Measurements from ENCODE around the gene VOPP1. TPM values are rescaled to one million over a fixed set of nuclear protein-coding genes. Genes with fewer than 3 reads are reported as not detected.
"Not testable (repeated sequence)": the region's sequence is repeated elsewhere in the genome, so short reads cannot be mapped to it uniquely, and the experiment has no call there.

Gene VOPP1
- total and polyA plus RNA-seq, 9 donors = 28.0 to 52.1 (median 48.6) TPM

- no peaks in the 10 kb centered on the region for H3K27me3 ChIP-seq
- no peaks in the 10 kb centered on the region for H3K9me3 ChIP-seq
- no peak for DNase-seq
- H3K27ac ChIP-seq = no peak overlapping the region
- 92 to 97% (median 92%) methylated on average over 1 of the region's 1 CpG for WGBS, 3 donors
- H3K4me1 ChIP-seq (ENCODE audit: insufficient read depth) = peaks cover 1% of the 10 kb centered on the region
- no peak overlapping the region for H3K4me3 ChIP-seq
- TF ChIP-seq POLR2A (IDR thresholded peaks at IDR 0.05) = no peak
- TF ChIP-seq CTCF (IDR thresholded peaks at IDR 0.05) = no peak
- TF ChIP-seq EP300 (IDR thresholded peaks at IDR 0.05) = no peak
- H3K36me3 ChIP-seq = no peaks in the 10 kb centered on the region
- intact Hi-C loops (cut with DNase I) = no loop called here
Measured at GRCh38 chr7:55589905-55590304, 17.6 kb upstream of the VOPP1 start.

GRCh38 chr7:55588976-55589604 is 16.8 kb upstream of the VOPP1 start:
- H3K27ac ChIP-seq = no peak overlapping the region
- H3K4me1 ChIP-seq (ENCODE audit: insufficient read depth) = peaks cover 1% of the 10 kb centered on the region
- H3K36me3 ChIP-seq = no peaks in the 10 kb centered on the region
- intact Hi-C loops (cut with DNase I) = no loop called here
- TF ChIP-seq CTCF (IDR thresholded peaks at IDR 0.05) (no peak), POLR2A (IDR thresholded peaks at IDR 0.05) (no peak), EP300 (IDR thresholded peaks at IDR 0.05) (no peak)
- no peak overlapping the region for H3K4me3 ChIP-seq
- DNase-seq = no peak
- no peaks in the 10 kb centered on the region for H3K9me3 ChIP-seq
- 64 to 73% (median 65%) methylated on average over 8 of the region's 8 CpGs for WGBS, 3 donors
- no peaks in the 10 kb centered on the region for H3K27me3 ChIP-seq

- 80 to 85% (median 81%) methylated on average over 4 of the region's 4 CpGs for WGBS, 3 donors
- no peaks in the 10 kb centered on the region for H3K27me3 ChIP-seq
- intact Hi-C loops (cut with DNase I) = no loop called here
- H3K36me3 ChIP-seq = no peaks in the 10 kb centered on the region
- H3K9me3 ChIP-seq = no peaks in the 10 kb centered on the region
- no peak overlapping the region for H3K27ac ChIP-seq
- no peak for TF ChIP-seq POLR2A (IDR thresholded peaks at IDR 0.05)
- TF ChIP-seq CTCF (IDR thresholded peaks at IDR 0.05) = no peak
- TF ChIP-seq EP300 (IDR thresholded peaks at IDR 0.05) = no peak
- peaks cover under 1% of the 10 kb centered on the region for H3K4me1 ChIP-seq (ENCODE audit: insufficient read depth)
- no peak for DNase-seq
- no peak overlapping the region for H3K4me3 ChIP-seq
Measured at GRCh38 chr7:55588379-55588699, 16.0 kb upstream of the VOPP1 start.

- no peak overlapping the region for H3K4me3 ChIP-seq
- no peak for DNase-seq
- 75 to 85% (median 85%) methylated on average over 8 of the region's 8 CpGs for WGBS, 3 donors
- H3K4me1 ChIP-seq (ENCODE audit: insufficient read depth) = no peaks in the 10 kb centered on the region
- TF ChIP-seq EP300 (IDR thresholded peaks at IDR 0.05) (no peak), CTCF (IDR thresholded peaks at IDR 0.05) (no peak), POLR2A (IDR thresholded peaks at IDR 0.05) (no peak)
- H3K9me3 ChIP-seq = peaks cover 0 to 3% of the 10 kb centered on the region in 2 donors
- intact Hi-C loops (cut with DNase I) = no loop called here
- H3K27me3 ChIP-seq = no peaks in the 10 kb centered on the region
- H3K27ac ChIP-seq = no peak overlapping the region
- no peaks in the 10 kb centered on the region for H3K36me3 ChIP-seq
Measured at GRCh38 chr7:55587687-55588378, 15.5 kb upstream of the VOPP1 start.

- H3K9me3 ChIP-seq; intact Hi-C loops (cut with DNase I); H3K4me1 ChIP-seq (ENCODE audit: insufficient read depth); H3K4me3 ChIP-seq; H3K36me3 ChIP-seq; DNase-seq; H3K27me3 ChIP-seq; H3K27ac ChIP-seq: not testable (repeated sequence)
- 86 to 91% (median 87%) methylated on average over 9 of the region's 9 CpGs for WGBS, 3 donors
Measured at GRCh38 chr7:55582656-55583055, 10.4 kb upstream of the VOPP1 start.

Data from ovary (tissue), 9 donors.